ENCODE data around the gene NCAPD2. TPM values are rescaled to one million over a fixed set of nuclear protein-coding genes. Genes with fewer than 3 reads are reported as not detected.
A peak's percentile ranks its signal among the peaks of the same experiment; 100 is the strongest.

NCAPD2 gene
- total RNA-seq, 1 donor from 2014 or later, result 32.0 TPM

DNA sequence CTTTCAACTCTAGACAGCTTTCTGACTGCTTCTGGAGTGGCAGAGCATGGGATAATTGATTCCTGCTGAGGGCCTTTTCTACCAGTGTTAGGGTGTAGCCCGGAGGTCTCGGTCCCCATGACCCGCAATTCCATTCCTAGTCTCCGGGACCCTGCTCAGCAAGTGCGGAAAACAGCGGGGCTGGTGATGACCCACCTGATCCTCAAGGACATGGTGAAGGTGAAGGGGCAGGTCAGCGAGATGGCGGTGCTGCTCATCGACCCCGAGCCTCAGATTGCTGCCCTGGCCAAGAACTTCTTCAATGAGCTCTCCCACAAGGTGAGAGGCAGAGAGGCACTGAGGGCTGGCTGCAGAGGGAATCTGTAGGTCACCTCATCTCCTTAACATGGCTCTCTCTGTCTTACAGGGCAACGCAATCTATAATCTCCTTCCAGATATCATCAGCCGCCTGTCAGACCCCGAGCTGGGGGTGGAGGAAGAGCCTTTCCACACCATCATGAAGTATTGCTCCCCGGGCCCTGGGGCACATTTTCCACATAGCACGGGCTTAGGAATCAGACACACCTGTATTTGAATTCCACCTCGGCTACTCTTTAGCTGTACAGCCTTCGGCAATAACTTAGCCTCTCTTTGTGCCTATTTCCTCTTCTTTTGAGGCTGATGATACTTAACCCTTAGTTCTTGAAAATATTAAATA is 34.8 kb downstream of the NCAPD2 start:
- Histone ChIP-seq H3K4me1 (peaks cover 19% of the 10 kb centered on the region), H3K9me3 (no peaks in the 10 kb centered on the region), H3K27me3 (ENCODE audit: low read depth) (no peaks in the 10 kb centered on the region), H3K27ac (no peak overlapping the region), H3K36me3 (peaks cover 80% of the 10 kb centered on the region), H3K4me3 (no peak overlapping the region)
- DNase-seq, result no peak
- no peak for ATAC-seq
- intact Hi-C loops (cut with DNase I), result no loop called here
- TF ChIP-seq, protein P1, sequence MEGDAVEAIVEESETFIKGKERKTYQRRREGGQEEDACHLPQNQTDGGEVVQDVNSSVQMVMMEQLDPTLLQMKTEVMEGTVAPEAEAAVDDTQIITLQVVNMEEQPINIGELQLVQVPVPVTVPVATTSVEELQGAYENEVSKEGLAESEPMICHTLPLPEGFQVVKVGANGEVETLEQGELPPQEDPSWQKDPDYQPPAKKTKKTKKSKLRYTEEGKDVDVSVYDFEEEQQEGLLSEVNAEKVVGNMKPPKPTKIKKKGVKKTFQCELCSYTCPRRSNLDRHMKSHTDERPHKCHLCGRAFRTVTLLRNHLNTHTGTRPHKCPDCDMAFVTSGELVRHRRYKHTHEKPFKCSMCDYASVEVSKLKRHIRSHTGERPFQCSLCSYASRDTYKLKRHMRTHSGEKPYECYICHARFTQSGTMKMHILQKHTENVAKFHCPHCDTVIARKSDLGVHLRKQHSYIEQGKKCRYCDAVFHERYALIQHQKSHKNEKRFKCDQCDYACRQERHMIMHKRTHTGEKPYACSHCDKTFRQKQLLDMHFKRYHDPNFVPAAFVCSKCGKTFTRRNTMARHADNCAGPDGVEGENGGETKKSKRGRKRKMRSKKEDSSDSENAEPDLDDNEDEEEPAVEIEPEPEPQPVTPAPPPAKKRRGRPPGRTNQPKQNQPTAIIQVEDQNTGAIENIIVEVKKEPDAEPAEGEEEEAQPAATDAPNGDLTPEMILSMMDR (IDR thresholded peaks at IDR 0.05), result no peak

DNA sequence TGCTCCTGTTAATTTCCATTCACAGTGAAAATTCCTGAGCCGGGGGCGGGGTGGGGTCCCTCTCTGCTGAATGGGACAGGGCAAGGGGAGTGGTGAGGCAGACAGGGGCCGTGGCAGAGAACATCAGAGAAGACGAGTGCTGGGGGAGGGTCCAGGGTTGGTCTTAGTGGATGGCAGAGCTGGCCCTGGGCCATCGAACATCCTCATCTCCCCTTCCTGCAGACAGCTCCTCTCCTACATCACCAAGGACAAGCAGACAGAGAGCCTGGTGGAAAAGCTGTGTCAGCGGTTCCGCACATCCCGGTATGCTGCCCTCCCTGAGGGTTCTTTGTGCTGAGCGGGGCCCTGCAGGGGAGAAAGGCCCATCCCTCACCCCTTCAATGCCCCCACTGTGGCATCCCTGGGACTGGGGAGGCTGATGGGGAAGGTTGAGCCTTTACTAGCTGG is 35.4 kb downstream of the NCAPD2 start:
- H3K36me3 ChIP-seq, result peaks cover 74% of the 10 kb centered on the region
- DNase-seq (no peak), ATAC-seq (no peak)
- TF ChIP-seq, protein P1 (IDR thresholded peaks at IDR 0.05), result no peak
- H3K9me3 ChIP-seq, result no peaks in the 10 kb centered on the region
- H3K4me3 ChIP-seq, result no peak overlapping the region
- intact Hi-C loops (cut with DNase I), result no loop called here
- H3K27me3 ChIP-seq (ENCODE audit: low read depth), result no peaks in the 10 kb centered on the region
- H3K4me1 ChIP-seq, result peaks cover 21% of the 10 kb centered on the region
- H3K27ac ChIP-seq, result no peak overlapping the region

DNA sequence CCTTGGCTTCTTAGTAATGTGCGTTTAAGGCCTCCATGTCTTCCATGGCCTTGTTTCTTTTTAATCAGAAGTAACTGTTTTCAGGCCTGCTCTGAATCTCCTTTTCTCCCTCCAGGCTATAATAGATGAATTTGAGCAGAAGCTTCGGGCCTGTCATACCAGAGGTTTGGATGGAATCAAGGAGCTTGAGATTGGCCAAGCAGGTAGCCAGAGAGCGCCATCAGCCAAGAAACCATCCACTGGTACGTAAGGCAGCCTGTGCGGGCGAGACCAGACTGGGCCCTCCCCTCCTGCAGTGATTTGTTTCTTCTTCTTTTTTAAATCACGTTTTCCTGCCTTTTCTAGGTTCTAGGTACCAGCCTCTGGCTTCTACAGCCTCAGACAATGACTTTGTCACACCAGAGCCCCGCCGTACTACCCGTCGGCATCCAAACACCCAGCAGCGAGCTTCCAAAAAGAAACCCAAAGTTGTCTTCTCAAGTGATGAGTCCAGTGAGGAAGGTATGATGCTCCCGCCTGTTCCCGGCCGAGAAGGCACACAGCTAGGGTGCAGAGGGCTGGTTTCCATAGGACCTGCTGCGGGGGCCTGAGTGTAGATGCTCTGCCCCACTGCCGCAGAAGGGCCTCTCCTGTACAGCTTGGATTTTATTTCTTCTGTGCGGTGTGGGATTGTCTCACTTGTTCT is 36.8 kb downstream of the NCAPD2 start:
- intact Hi-C loops (cut with DNase I), result no loop called here
- ATAC-seq (no peak), DNase-seq (no peak)
- no peak overlapping the region for H3K4me3 ChIP-seq
- peaks cover 61% of the 10 kb centered on the region for H3K36me3 ChIP-seq
- TF ChIP-seq, protein P1 (IDR thresholded peaks at IDR 0.05), result no peak
- no peak overlapping the region for H3K27ac ChIP-seq
- H3K27me3 ChIP-seq (ENCODE audit: low read depth), result no peaks in the 10 kb centered on the region
- peaks cover 29% of the 10 kb centered on the region for H3K4me1 ChIP-seq
- H3K9me3 ChIP-seq, result no peaks in the 10 kb centered on the region

DNA sequence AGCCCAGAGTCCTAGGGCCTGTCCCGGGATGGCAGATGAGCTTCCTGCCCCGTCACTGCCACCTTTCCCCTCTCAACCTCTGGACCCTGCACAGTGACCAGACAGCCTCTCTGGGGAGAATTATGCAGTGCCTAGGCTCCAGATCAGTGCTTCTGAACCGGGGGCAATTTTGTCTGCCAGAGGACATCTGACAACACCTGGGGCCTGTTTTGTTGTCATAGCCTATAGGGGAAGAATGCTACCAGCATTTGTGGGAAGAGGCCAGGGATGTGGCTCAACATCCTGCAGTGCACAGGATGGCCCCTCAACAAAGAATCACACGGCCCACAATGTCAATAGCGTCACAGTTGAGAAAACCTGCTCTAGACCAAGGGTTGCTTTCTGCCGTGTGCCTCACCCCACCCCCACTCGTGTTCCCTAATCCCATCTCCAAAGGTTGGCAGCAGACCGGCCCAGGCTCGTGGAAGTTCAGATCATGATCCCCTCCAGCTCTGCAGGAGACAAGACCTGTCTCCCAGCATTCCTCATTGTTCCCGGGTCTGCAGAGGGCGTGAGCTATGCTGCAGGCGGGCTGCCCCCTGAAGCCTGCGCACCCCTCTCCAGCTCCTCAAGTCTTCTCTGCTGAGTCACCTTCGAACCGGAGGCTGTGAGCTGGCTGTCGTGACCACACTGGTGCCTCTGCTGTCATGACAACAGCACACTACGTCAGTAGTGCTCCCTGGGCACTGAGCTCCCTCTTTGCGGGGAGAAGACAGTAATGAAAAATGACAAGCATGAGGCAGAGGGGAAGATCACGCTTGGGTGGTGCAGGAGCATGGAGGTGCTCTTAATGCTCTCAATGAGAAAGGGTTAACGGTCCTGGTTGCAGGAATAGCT is 38.4 kb downstream of the NCAPD2 start:
- Histone ChIP-seq H3K36me3 (peaks cover 61% of the 10 kb centered on the region), H3K4me1 (peaks cover 44% of the 10 kb centered on the region), H3K9me3 (no peaks in the 10 kb centered on the region), H3K27ac (peak overlapping the region; percentile 96), H3K4me3 (peak overlapping the region; percentile 94), H3K27me3 (ENCODE audit: low read depth) (no peaks in the 10 kb centered on the region)
- TF ChIP-seq, protein P1 (IDR thresholded peaks at IDR 0.05), result no peak
- ATAC-seq (no peak), DNase-seq (no peak)
- intact Hi-C loops (cut with DNase I), result no loop called here

DNA sequence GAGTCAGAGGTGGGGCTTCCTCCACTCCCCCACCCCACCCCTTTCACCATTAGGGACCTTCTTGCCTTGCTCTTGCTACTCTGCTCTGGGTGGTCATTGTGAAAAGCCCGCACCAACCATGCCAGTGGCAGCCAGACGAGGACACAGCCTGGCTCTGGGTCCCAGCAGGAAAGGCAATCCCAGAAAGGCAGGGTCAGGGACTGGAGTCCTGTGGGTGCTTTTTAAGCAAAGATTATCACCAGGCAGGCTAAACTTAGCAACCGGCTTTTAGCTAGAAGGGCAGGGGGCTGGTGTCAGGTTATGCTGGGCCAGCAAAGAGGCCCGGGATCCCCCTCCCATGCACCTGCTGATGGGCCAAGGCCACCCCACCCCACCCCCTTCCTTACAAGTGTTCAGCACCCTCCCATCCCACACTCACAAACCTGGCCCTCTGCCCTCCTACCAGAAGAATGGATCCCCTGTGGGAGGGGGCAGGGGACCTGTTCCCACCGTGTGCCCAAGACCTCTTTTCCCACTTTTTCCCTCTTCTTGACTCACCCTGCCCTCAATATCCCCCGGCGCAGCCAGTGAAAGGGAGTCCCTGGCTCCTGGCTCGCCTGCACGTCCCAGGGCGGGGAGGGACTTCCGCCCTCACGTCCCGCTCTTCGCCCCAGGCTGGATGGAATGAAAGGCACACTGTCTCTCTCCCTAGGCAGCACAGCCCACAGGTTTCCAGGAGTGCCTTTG is 39.2 kb downstream of the NCAPD2 start:
- ATAC-seq (peak; percentile 51 to 57), DNase-seq (no peak)
- peaks cover 52% of the 10 kb centered on the region for H3K4me1 ChIP-seq
- no peaks in the 10 kb centered on the region for H3K9me3 ChIP-seq
- H3K4me3 ChIP-seq, result peak overlapping the region; percentile 94
- peak overlapping the region; percentile 96 for H3K27ac ChIP-seq
- no peaks in the 10 kb centered on the region for H3K27me3 ChIP-seq (ENCODE audit: low read depth)
- peaks cover 61% of the 10 kb centered on the region for H3K36me3 ChIP-seq
- intact Hi-C loops (cut with DNase I), result no loop called here
- TF ChIP-seq, protein P1 (IDR thresholded peaks at IDR 0.05), result no peak
